T47D (cell line): ENCODE measurements around the gene RPS6KA3.
"Not testable (repeated sequence)": the region's sequence is repeated elsewhere in the genome, so short reads cannot be mapped to it uniquely, and the experiment has no call there.

ENCODE experiments used
- DNase-seq, 2 experiments: peaks; one replicate each; pipeline versions ENCODE4 v3.0.0 to v3.0.0-alpha.2; 2011 to 2012; ENCODE audit warnings: low read depth in 1 of 2, low spot score in 1 of 2
- JUND ChIP-seq: IDR thresholded peaks from 2 replicates; pipeline ENCODE4 v1.6.1; 2012; ENCODE audit warnings: low read depth
- in situ Hi-C: cut with HindIII; loops from 2 replicates; pipeline ENCODE4 v1.10.0; 2016; ENCODE audit warnings: low sequenced_read_pairs, low pct_unique_long_range_greater_than_20kb

The RPS6KA3 gene

GRCh38 chrX:20253232-20253543 lies 13.5 kb downstream of the RPS6KA3 start:
- no peak for DNase-seq
- TF ChIP-seq JUND = no peak

GRCh38 chrX:20252381-20253231 lies 14.1 kb downstream of the RPS6KA3 start:
- TF ChIP-seq JUND = no peak
- DNase-seq = peak in 1 of 2 experiments; percentile 71
- in situ Hi-C loops = no loop called here

More at GRCh38 chrX:20253232-20253543, 13.5 kb downstream of the RPS6KA3 start:
- in situ Hi-C loops = no loop called here

GRCh38 chrX:20251691-20252090 lies 15.0 kb downstream of the RPS6KA3 start:
- DNase-seq = no peak

GRCh38 chrX:20250146-20250545 lies 16.6 kb downstream of the RPS6KA3 start:
- in situ Hi-C loops, DNase-seq: not testable (repeated sequence)

More at GRCh38 chrX:20251691-20252090, 15.0 kb downstream of the RPS6KA3 start:
- in situ Hi-C loops = no loop called here
- no peak for TF ChIP-seq JUND

- in situ Hi-C loops = no loop called here
- TF ChIP-seq JUND = no peak
- no peak for DNase-seq
Observed at GRCh38 chrX:20248592-20249192, 18.0 kb downstream of the RPS6KA3 start.

GRCh38 chrX:20244931-20245330 lies 21.8 kb downstream of the RPS6KA3 start:
- in situ Hi-C loops = no loop called here

GRCh38 chrX:20240201-20240600 lies 26.5 kb downstream of the RPS6KA3 start:
- TF ChIP-seq JUND = no peak
- in situ Hi-C loops = no loop called here

More at GRCh38 chrX:20244931-20245330, 21.8 kb downstream of the RPS6KA3 start:
- TF ChIP-seq JUND = no peak
- no peak for DNase-seq

GRCh38 chrX:20237864-20238263 lies 28.8 kb downstream of the RPS6KA3 start:
- no peak for DNase-seq
- in situ Hi-C loops = no loop called here
- no peak for TF ChIP-seq JUND

More at GRCh38 chrX:20240201-20240600, 26.5 kb downstream of the RPS6KA3 start:
- DNase-seq = no peak

GRCh38 chrX:20235755-20236154 lies 31.0 kb downstream of the RPS6KA3 start:
- no peak for TF ChIP-seq JUND
- no peak for DNase-seq
- in situ Hi-C loops = no loop called here

- no peak for DNase-seq
- in situ Hi-C loops = no loop called here
- no peak for TF ChIP-seq JUND
Observed at GRCh38 chrX:20233336-20233735, 33.4 kb downstream of the RPS6KA3 start.

GRCh38 chrX:20231598-20231997 lies 35.1 kb downstream of the RPS6KA3 start:
- DNase-seq = peak in 1 of 2 experiments; percentile 7
- TF ChIP-seq JUND = no peak
- in situ Hi-C loops = no loop called here

GRCh38 chrX:20230406-20230805 lies 36.3 kb downstream of the RPS6KA3 start:
- no peak for TF ChIP-seq JUND
- in situ Hi-C loops = no loop called here
- DNase-seq = no peak

GRCh38 chrX:20229155-20229554 lies 37.6 kb downstream of the RPS6KA3 start:
- in situ Hi-C loops = no loop called here
- DNase-seq = no peak
- no peak for TF ChIP-seq JUND
